Stimulated activated CD8-positive, alpha-beta memory T cell treated with anti-CD3 and anti-CD28 coated beads, Interleukin-7, amount 100 ng/mL, for 1 hour (primary cell): Measurements from ENCODE around the gene SYNGAP1.
"Not testable (repeated sequence)": the region's sequence is repeated elsewhere in the genome, so short reads cannot be mapped to it uniquely, and the experiment has no call there.

Experiments used
- DNase-seq, 2 donors: peaks; one replicate each; pipeline ENCODE4 v3.0.0-alpha.2; 2020; ENCODE audit warnings: low read depth in 2 of 2

SYNGAP1 gene

GRCh38 chr6:33419580-33420490 lies at the start of gene SYNGAP1:
Gene SYNGAP1, plus strand, starts transcription at chr6:33420065. Its CDS starts 200 bp downstream, at chr6:33420265.
- no peak for DNase-seq

- DNase-seq = not testable (repeated sequence)
These were observed 48.0 kb upstream of the SYNGAP1 start for GRCh38 chr6:33371901-33372300.

GRCh38 chr6:33372526-33373123 lies 47.2 kb upstream of the SYNGAP1 start:
- DNase-seq = no peak

- no peak for DNase-seq
These were observed 45.6 kb upstream of the SYNGAP1 start for GRCh38 chr6:33373960-33374910.

GRCh38 chr6:33375143-33375671 lies 44.7 kb upstream of the SYNGAP1 start:
- no peak for DNase-seq

GRCh38 chr6:33377171-33377570 lies 42.7 kb upstream of the SYNGAP1 start:
- DNase-seq = no peak

- not testable (repeated sequence) for DNase-seq
These were observed 40.7 kb upstream of the SYNGAP1 start for GRCh38 chr6:33379184-33379583.

GRCh38 chr6:33380272-33380981 lies 39.4 kb upstream of the SYNGAP1 start:
- DNase-seq = no peak

GRCh38 chr6:33383427-33384185 lies 36.3 kb upstream of the SYNGAP1 start:
- DNase-seq = no peak

- no peak for DNase-seq
These were observed 35.3 kb upstream of the SYNGAP1 start for GRCh38 chr6:33384581-33385020.

- DNase-seq = no peak
These were observed 29.7 kb upstream of the SYNGAP1 start for GRCh38 chr6:33390173-33390572.

GRCh38 chr6:33390767-33391277 lies 29.0 kb upstream of the SYNGAP1 start:
- DNase-seq = no peak

GRCh38 chr6:33391278-33391921 lies 28.5 kb upstream of the SYNGAP1 start, which contains the start of gene KIFC1:
Gene KIFC1, plus strand, starts transcription at chr6:33391823. Its CDS starts 163 bp downstream, at chr6:33391986.
- peak; percentile 97 to 99 for DNase-seq

GRCh38 chr6:33391922-33392594 lies 27.8 kb upstream of the SYNGAP1 start:
- no peak for DNase-seq

GRCh38 chr6:33392595-33392948 lies 27.3 kb upstream of the SYNGAP1 start:
- DNase-seq = no peak

GRCh38 chr6:33392979-33393378 lies 26.9 kb upstream of the SYNGAP1 start:
- DNase-seq = no peak

GRCh38 chr6:33397541-33397940 lies 22.3 kb upstream of the SYNGAP1 start:
- DNase-seq = no peak

- not testable (repeated sequence) for DNase-seq
These were observed 21.3 kb upstream of the SYNGAP1 start for GRCh38 chr6:33398601-33399000.

GRCh38 chr6:33399881-33400280 lies 20.0 kb upstream of the SYNGAP1 start:
- DNase-seq = not testable (repeated sequence)
